Panc1 (cell line): ENCODE measurements around the gene FAM229A. TPM values are rescaled to one million over a fixed set of nuclear protein-coding genes. Genes with fewer than 3 reads are reported as not detected.

Experiments
- ATAC-seq: fragments of 200-7000 bp; cut with Tn5 transposase; 2 replicates; pipeline ENCODE4 v1.9.1; 2020; ENCODE audit warnings: mild to moderate bottlenecking, moderate library complexity
- BruUV-seq: library from RNA; stranded (reverse); fragments of 400-500 nt; replicated peaks from 2 replicates; lab custom pipeline; 2021; lab: Mats Ljungman, UMichigan
- CTCF ChIA-PET: fragments of 300-600 bp; sonication (Branson Sonifier 250); formaldehyde crosslinking; loops from one replicate; lab custom pipeline; 2022; ENCODE audit warnings: antibody characterized with exemption; lab: Charles Lee
- POLR2A ChIA-PET: fragments of 300-600 bp; sonication (Branson Sonifier 250); formaldehyde crosslinking; loops from one replicate; lab custom pipeline; 2022; ENCODE audit warnings: antibody characterized with exemption; lab: Charles Lee
- DNase-seq: peaks from one replicate; pipeline ENCODE4 v3.0.0-alpha.2; 2010; ENCODE audit warnings: low read depth, low spot score
- H3K27ac ChIP-seq: 2 replicates; pipeline ENCODE4 v1.5.1; 2011; ENCODE audit warnings: mild to moderate bottlenecking, low read length, inconsistent platforms
- H3K27me3 ChIP-seq: fragments of 200-500 bp; sonication (Bioruptor generic); 2 replicates; pipeline ENCODE4 v1.6.0; 2014; ENCODE audit warnings: low read length, inconsistent platforms; ENCODE audit not compliant: control insufficient read depth, insufficient read depth
- H3K36me3 ChIP-seq: fragments of 200-500 bp; sonication (Bioruptor generic); 2 replicates; pipeline ENCODE4 v1.5.1; 2014; ENCODE audit warnings: inconsistent platforms, mild to moderate bottlenecking, low read length, moderate library complexity; ENCODE audit not compliant: control insufficient read depth, insufficient read depth
- H3K4me1 ChIP-seq: 2 replicates; pipeline ENCODE4 v1.5.1; 2011; ENCODE audit warnings: inconsistent platforms, mild to moderate bottlenecking, low read length, moderate library complexity; ENCODE audit not compliant: control insufficient read depth, insufficient read depth
- H3K4me3 ChIP-seq, 2 experiments: 2 replicates each; pipeline ENCODE4 v1.5.1; 2011 to 2012; ENCODE audit warnings: low read depth in 2 of 2, low read length in 2 of 2, mild to moderate bottlenecking in 2 of 2, inconsistent platforms in 1 of 2, moderate library complexity in 1 of 2
- H3K9me3 ChIP-seq: fragments of 200-500 bp; sonication (Bioruptor generic); 2 replicates; pipeline ENCODE4 v1.5.1; 2014; ENCODE audit warnings: low read depth, mild to moderate bottlenecking, inconsistent platforms, low read length, moderate library complexity; ENCODE audit not compliant: control insufficient read depth, insufficient read depth
- POLR2AphosphoS5 ChIP-seq: IDR thresholded peaks from 2 replicates; pipeline ENCODE4 v1.6.1; 2012; ENCODE audit warnings: mild to moderate bottlenecking, low read depth, low read length, moderate library complexity
- SIN3A ChIP-seq: IDR thresholded peaks from 2 replicates; pipeline ENCODE4 v1.6.1; 2012; ENCODE audit warnings: low read depth, mild to moderate bottlenecking, low read length, moderate library complexity, borderline replicate concordance; ENCODE audit not compliant: insufficient read depth
- TCF7L2 ChIP-seq: IDR thresholded peaks from 2 replicates; pipeline ENCODE4 v1.6.1; 2011; ENCODE audit warnings: mild to moderate bottlenecking, low read depth, low read length, inconsistent platforms
- in situ Hi-C: cut with HindIII; loops from 2 replicates; pipeline ENCODE4 v1.10.0; 2016; ENCODE audit warnings: low sequenced_read_pairs, low pct_unique_long_range_greater_than_20kb
- intact Hi-C: fragments of 100-400 bp; cut with micrococcal nuclease; formaldehyde crosslinking; loops from one replicate; pipeline ENCODE4 v1.10.0; 2022; ENCODE audit not compliant: unreplicated experiment
- total RNA-seq: library from RNA; stranded (reverse); gene quantifications from one replicate; pipeline ENCODE4 v1.2.1, GENCODE V29; 2021; ENCODE audit not compliant: unreplicated experiment
- TF ChIP-seq, protein P1 (sequence below), 2 experiments: IDR thresholded peaks; 2 replicates each; pipeline ENCODE4 v1.6.1; 2011 to 2012; ENCODE audit warnings: low read depth in 2 of 2, control low read depth in 1 of 2, low read length in 1 of 2, mild to moderate bottlenecking in 1 of 2, moderate library complexity in 1 of 2; ENCODE audit not compliant: insufficient read depth in 1 of 2
- TF ChIP-seq, protein P2 (sequence below): fragments of 450-650 bp; IDR thresholded peaks from 2 replicates; pipeline ENCODE4 v1.5.1; 2017; ENCODE audit warnings: mild to moderate bottlenecking

Gene FAM229A
- total RNA-seq, 1 experiment from 2014 or later: 6.7 TPM

DNA sequence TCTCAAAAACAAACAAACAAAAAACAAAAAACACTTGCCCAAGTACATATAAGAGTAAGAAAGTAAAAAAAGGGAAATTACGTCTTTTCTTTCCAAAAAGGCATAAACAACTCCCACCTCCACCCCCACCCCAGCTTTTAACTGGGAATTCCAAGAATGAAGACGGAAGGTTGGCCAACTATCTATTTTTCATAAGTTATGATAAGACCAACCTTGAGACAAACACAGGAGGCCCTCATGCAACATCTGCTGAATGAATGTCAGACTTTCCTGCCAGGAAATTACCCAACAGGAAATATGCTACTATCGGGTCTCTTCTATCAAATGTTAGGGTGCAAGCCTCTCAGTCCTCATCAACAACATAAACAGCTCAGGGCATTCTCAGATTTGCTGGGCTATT is 30.0 kb upstream of the FAM229A start:
- CTCF ChIA-PET: interaction anchor here (0.5 kb wide), 1 partner anchor 420 kb away, joined by 8 read pairs; no protein-coding TSS in a partner anchor
- intact Hi-C loops (no loop called here), in situ Hi-C loops (no loop called here)
- DNase-seq (no peak), ATAC-seq (no peak)
- Histone ChIP-seq H3K4me1 (peaks cover 8% of the 10 kb centered on the region; the same call in 1 of the 2 replicates), H3K9me3 (no peaks in the 10 kb centered on the region), H3K4me3 (no peak overlapping the region), H3K27me3 (no peaks in the 10 kb centered on the region), H3K27ac (no peak overlapping the region), H3K36me3 (0 out of 2 replicates have a peak, but pooled peaks cover 2% of the 10 kb centered on the region)
- BruUV-seq: no TSS peak
- TF ChIP-seq, protein P1, sequence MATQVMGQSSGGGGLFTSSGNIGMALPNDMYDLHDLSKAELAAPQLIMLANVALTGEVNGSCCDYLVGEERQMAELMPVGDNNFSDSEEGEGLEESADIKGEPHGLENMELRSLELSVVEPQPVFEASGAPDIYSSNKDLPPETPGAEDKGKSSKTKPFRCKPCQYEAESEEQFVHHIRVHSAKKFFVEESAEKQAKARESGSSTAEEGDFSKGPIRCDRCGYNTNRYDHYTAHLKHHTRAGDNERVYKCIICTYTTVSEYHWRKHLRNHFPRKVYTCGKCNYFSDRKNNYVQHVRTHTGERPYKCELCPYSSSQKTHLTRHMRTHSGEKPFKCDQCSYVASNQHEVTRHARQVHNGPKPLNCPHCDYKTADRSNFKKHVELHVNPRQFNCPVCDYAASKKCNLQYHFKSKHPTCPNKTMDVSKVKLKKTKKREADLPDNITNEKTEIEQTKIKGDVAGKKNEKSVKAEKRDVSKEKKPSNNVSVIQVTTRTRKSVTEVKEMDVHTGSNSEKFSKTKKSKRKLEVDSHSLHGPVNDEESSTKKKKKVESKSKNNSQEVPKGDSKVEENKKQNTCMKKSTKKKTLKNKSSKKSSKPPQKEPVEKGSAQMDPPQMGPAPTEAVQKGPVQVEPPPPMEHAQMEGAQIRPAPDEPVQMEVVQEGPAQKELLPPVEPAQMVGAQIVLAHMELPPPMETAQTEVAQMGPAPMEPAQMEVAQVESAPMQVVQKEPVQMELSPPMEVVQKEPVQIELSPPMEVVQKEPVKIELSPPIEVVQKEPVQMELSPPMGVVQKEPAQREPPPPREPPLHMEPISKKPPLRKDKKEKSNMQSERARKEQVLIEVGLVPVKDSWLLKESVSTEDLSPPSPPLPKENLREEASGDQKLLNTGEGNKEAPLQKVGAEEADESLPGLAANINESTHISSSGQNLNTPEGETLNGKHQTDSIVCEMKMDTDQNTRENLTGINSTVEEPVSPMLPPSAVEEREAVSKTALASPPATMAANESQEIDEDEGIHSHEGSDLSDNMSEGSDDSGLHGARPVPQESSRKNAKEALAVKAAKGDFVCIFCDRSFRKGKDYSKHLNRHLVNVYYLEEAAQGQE (IDR thresholded peaks at IDR 0.05; ENCODE audit: insufficient read depth in 1 of 2, low read depth in 2 of 2, low read length in 1 of 2): no peak
- no peak for TF ChIP-seq POLR2AphosphoS5
- TF ChIP-seq, protein P2, sequence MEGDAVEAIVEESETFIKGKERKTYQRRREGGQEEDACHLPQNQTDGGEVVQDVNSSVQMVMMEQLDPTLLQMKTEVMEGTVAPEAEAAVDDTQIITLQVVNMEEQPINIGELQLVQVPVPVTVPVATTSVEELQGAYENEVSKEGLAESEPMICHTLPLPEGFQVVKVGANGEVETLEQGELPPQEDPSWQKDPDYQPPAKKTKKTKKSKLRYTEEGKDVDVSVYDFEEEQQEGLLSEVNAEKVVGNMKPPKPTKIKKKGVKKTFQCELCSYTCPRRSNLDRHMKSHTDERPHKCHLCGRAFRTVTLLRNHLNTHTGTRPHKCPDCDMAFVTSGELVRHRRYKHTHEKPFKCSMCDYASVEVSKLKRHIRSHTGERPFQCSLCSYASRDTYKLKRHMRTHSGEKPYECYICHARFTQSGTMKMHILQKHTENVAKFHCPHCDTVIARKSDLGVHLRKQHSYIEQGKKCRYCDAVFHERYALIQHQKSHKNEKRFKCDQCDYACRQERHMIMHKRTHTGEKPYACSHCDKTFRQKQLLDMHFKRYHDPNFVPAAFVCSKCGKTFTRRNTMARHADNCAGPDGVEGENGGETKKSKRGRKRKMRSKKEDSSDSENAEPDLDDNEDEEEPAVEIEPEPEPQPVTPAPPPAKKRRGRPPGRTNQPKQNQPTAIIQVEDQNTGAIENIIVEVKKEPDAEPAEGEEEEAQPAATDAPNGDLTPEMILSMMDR: no peak
- POLR2A ChIA-PET: no interaction called here

DNA sequence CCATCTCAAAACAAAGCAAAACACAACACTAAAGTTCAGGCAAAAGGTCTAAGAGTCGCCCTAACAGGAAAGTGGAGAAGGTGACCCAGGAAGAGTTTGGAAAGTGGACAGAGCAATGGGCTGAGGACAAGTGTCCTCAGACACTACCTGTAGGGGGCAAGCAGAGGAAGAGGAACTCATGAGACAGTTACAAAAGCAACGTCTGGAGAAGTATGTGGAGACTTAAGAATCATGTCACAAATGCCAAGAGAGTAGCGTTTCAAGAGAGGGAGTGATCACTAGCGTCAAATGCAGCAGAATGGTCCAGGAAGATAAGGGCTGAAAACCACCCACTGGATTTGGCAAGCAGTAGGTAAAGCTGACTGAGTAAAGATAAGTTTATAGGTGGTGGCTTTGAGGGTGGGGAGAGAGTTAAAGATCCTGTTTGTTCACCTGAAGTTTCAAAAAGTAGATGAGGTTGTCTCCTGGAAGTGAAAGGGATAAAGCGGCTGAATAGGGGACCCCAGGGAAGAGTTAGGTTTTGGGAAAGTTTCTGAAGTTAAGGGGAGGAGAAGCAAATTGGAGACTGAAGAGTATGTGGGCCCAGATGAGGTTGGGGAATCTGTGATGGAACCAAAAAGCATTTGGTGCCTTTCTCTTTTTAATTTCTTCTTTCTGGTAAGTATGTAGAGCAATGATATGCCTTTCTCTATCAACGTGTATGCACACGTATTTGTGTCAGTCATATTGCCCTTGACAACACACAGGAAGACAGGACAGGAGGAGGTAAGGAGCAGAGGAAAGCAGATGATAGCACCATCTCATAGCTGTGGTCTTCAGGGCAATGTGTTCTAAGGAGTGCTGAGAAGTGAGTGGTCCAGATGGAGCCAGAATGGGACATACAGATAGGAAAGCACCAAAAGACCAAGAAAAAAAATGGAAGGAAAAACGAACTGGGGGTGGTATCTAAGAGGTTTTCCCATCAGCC is 28.9 kb upstream of the FAM229A start:
- Histone ChIP-seq H3K27me3 (no peaks in the 10 kb centered on the region), H3K27ac (no peak overlapping the region), H3K36me3 (0 out of 2 replicates have a peak, but pooled peaks cover 2% of the 10 kb centered on the region), H3K4me1 (peaks cover 8% of the 10 kb centered on the region; the same call in 1 of the 2 replicates), H3K4me3 (no peak overlapping the region), H3K9me3 (no peaks in the 10 kb centered on the region)
- no peak for ATAC-seq
- no peak for DNase-seq
- ChIA-PET CTCF (interaction anchor here (0.5 kb wide), 1 partner anchor 421 kb away, joined by 8 read pairs; no protein-coding TSS in a partner anchor), POLR2A (no interaction called here)
- TF ChIP-seq TCF7L2 (no peak), POLR2AphosphoS5 (no peak), SIN3A (no peak)
- TF ChIP-seq, protein P1 (IDR thresholded peaks at IDR 0.05; ENCODE audit: insufficient read depth in 1 of 2, low read depth in 2 of 2, low read length in 1 of 2): no peak
- TF ChIP-seq, protein P2: no peak
- no TSS peak for BruUV-seq
- intact Hi-C loops (no loop called here), in situ Hi-C loops (no loop called here)
